Panc1 (cell line): ENCODE measurements around the gene CDH23. TPM values are rescaled to one million over a fixed set of nuclear protein-coding genes. Genes with fewer than 3 reads are reported as not detected.

Experiments used
- ATAC-seq: fragments of 200-7000 bp; cut with Tn5 transposase; 2 replicates; pipeline ENCODE4 v1.9.1; 2020; ENCODE audit warnings: mild to moderate bottlenecking, moderate library complexity
- BruUV-seq: library from RNA; stranded (reverse); fragments of 400-500 nt; replicated peaks from 2 replicates; lab custom pipeline; 2021; lab: Mats Ljungman, UMichigan
- CTCF ChIA-PET: fragments of 300-600 bp; sonication (Branson Sonifier 250); formaldehyde crosslinking; loops from one replicate; lab custom pipeline; 2022; ENCODE audit warnings: antibody characterized with exemption; lab: Charles Lee
- POLR2A ChIA-PET: fragments of 300-600 bp; sonication (Branson Sonifier 250); formaldehyde crosslinking; loops from one replicate; lab custom pipeline; 2022; ENCODE audit warnings: antibody characterized with exemption; lab: Charles Lee
- DNase-seq: peaks from one replicate; pipeline ENCODE4 v3.0.0-alpha.2; 2010; ENCODE audit warnings: low read depth, low spot score
- H3K27ac ChIP-seq: 2 replicates; pipeline ENCODE4 v1.5.1; 2011; ENCODE audit warnings: mild to moderate bottlenecking, low read length, inconsistent platforms
- H3K27me3 ChIP-seq: fragments of 200-500 bp; sonication (Bioruptor generic); 2 replicates; pipeline ENCODE4 v1.6.0; 2014; ENCODE audit warnings: low read length, inconsistent platforms; ENCODE audit not compliant: control insufficient read depth, insufficient read depth
- H3K36me3 ChIP-seq: fragments of 200-500 bp; sonication (Bioruptor generic); 2 replicates; pipeline ENCODE4 v1.5.1; 2014; ENCODE audit warnings: inconsistent platforms, mild to moderate bottlenecking, low read length, moderate library complexity; ENCODE audit not compliant: control insufficient read depth, insufficient read depth
- H3K4me1 ChIP-seq: 2 replicates; pipeline ENCODE4 v1.5.1; 2011; ENCODE audit warnings: inconsistent platforms, mild to moderate bottlenecking, low read length, moderate library complexity; ENCODE audit not compliant: control insufficient read depth, insufficient read depth
- H3K4me3 ChIP-seq, 2 experiments: 2 replicates each; pipeline ENCODE4 v1.5.1; 2011 to 2012; ENCODE audit warnings: low read depth in 2 of 2, low read length in 2 of 2, mild to moderate bottlenecking in 2 of 2, inconsistent platforms in 1 of 2, moderate library complexity in 1 of 2
- H3K9me3 ChIP-seq: fragments of 200-500 bp; sonication (Bioruptor generic); 2 replicates; pipeline ENCODE4 v1.5.1; 2014; ENCODE audit warnings: low read depth, mild to moderate bottlenecking, inconsistent platforms, low read length, moderate library complexity; ENCODE audit not compliant: control insufficient read depth, insufficient read depth
- CTCF ChIP-seq: fragments of 450-650 bp; IDR thresholded peaks from 2 replicates; pipeline ENCODE4 v1.5.1; 2017; ENCODE audit warnings: mild to moderate bottlenecking
- POLR2AphosphoS5 ChIP-seq: IDR thresholded peaks from 2 replicates; pipeline ENCODE4 v1.6.1; 2012; ENCODE audit warnings: mild to moderate bottlenecking, low read depth, low read length, moderate library complexity
- REST ChIP-seq, 2 experiments: IDR thresholded peaks; 2 replicates each; pipeline ENCODE4 v1.6.1; 2011 to 2012; ENCODE audit warnings: low read depth in 2 of 2, control low read depth in 1 of 2, low read length in 1 of 2, mild to moderate bottlenecking in 1 of 2, moderate library complexity in 1 of 2; ENCODE audit not compliant: insufficient read depth in 1 of 2
- SIN3A ChIP-seq: IDR thresholded peaks from 2 replicates; pipeline ENCODE4 v1.6.1; 2012; ENCODE audit warnings: low read depth, mild to moderate bottlenecking, low read length, moderate library complexity, borderline replicate concordance; ENCODE audit not compliant: insufficient read depth
- TCF7L2 ChIP-seq: IDR thresholded peaks from 2 replicates; pipeline ENCODE4 v1.6.1; 2011; ENCODE audit warnings: mild to moderate bottlenecking, low read depth, low read length, inconsistent platforms
- in situ Hi-C: cut with HindIII; loops from 2 replicates; pipeline ENCODE4 v1.10.0; 2016; ENCODE audit warnings: low sequenced_read_pairs, low pct_unique_long_range_greater_than_20kb
- intact Hi-C: fragments of 100-400 bp; cut with micrococcal nuclease; formaldehyde crosslinking; loops from one replicate; pipeline ENCODE4 v1.10.0; 2022; ENCODE audit not compliant: unreplicated experiment
- total RNA-seq: library from RNA; stranded (reverse); gene quantifications from one replicate; pipeline ENCODE4 v1.2.1, GENCODE V29; 2021; ENCODE audit not compliant: unreplicated experiment

The CDH23 gene
- total RNA-seq, 1 experiment from 2014 or later, result 2.7 TPM

GRCh38 chr10:71547876-71548846 is 151.4 kb downstream of the CDH23 start:
- H3K27me3 ChIP-seq, result peaks cover 2% of the 10 kb centered on the region
- in situ Hi-C loops (no loop called here), intact Hi-C loops (no loop called here)
- ChIA-PET CTCF (interaction anchor here (0.6 kb wide), 1 partner anchor 111 kb away, joined by 3 read pairs; no protein-coding TSS in a partner anchor), POLR2A (no interaction called here)
- no peak; the same call in 1 of the 2 replicates for TF ChIP-seq CTCF
- TF ChIP-seq POLR2AphosphoS5, result no peak
- no peak for TF ChIP-seq REST (IDR thresholded peaks at IDR 0.05; ENCODE audit: insufficient read depth in 1 of 2, low read depth in 2 of 2, low read length in 1 of 2)
- TF ChIP-seq TCF7L2, result no peak
- no peak for TF ChIP-seq SIN3A
- ATAC-seq (peak; percentile 82), DNase-seq (no peak)
- BruUV-seq, result no TSS peak
- no peaks in the 10 kb centered on the region for H3K9me3 ChIP-seq
- no peak overlapping the region for H3K27ac ChIP-seq
- H3K4me1 ChIP-seq, result no peaks in the 10 kb centered on the region
- H3K4me3 ChIP-seq, result no peak overlapping the region
- H3K36me3 ChIP-seq, result no peaks in the 10 kb centered on the region

- Histone ChIP-seq H3K27me3 (peaks cover 2% of the 10 kb centered on the region), H3K4me1 (no peaks in the 10 kb centered on the region), H3K36me3 (no peaks in the 10 kb centered on the region), H3K27ac (no peak overlapping the region), H3K4me3 (no peak overlapping the region), H3K9me3 (no peaks in the 10 kb centered on the region)
- DNase-seq, result no peak
- no peak for ATAC-seq
- intact Hi-C loops (no loop called here), in situ Hi-C loops (no loop called here)
- TF ChIP-seq SIN3A (no peak), REST (IDR thresholded peaks at IDR 0.05; ENCODE audit: insufficient read depth in 1 of 2, low read depth in 2 of 2, low read length in 1 of 2) (no peak), CTCF (no peak), TCF7L2 (no peak)
- CTCF ChIA-PET, result interaction anchor here (0.6 to 0.8 kb wide), 2 partner anchors 19 to 29 kb away, joined by 3 to 5 read pairs; no protein-coding TSS in a partner anchor
- no TSS peak for BruUV-seq
- POLR2A ChIA-PET, result interaction anchor here (0.7 to 1.2 kb wide), 2 partner anchors 85 to 449 kb away, joined by 3 to 4 read pairs; no protein-coding TSS in a partner anchor
Measured at GRCh38 chr10:71549766-71550533, 153.2 kb downstream of the CDH23 start.
